ENCODE measurements around the gene TKFC. TPM values are rescaled to one million over a fixed set of nuclear protein-coding genes. Genes with fewer than 3 reads are reported as not detected.
"Not testable (repeated sequence)": the region's sequence is repeated elsewhere in the genome, so short reads cannot be mapped to it uniquely, and the experiment has no call there.

The TKFC gene
- total and polyA plus RNA-seq, 5 donors = 12.7 to 19.0 (median 15.9) TPM

DNA sequence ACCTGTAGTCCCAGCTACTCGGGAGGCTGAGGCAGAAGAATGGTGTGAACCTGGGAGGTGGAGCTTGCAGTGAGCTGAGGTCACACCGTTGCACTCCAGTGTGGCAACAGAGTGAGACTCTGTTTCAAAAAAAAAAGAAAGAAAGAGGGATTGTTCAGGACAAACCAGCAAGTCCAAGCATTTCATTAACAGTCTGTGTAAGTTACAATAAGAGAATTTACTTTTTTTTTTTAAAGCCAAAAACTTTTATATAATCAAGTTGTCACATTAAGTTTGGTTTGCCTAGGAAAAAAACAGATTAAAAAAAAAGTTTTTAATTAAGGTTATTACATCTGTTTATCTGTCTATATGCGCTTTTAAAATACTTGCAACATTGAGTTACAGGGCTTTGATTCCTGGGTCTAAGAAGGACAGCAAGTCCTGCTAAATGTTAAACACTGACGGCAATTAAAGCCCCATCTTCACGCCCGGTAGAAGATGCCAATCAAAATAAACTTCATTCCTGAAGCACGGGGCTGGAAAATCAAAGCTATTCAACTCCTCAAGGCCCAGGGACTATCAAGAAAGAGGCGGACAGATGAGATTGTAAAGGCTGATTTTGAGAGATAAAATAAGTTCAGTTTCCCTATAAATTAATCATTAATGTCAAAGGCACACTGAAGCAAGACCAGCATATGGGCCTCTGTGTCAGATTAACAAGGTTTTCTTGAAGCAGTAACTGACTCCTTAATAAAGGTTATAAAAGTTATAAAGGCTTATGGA, 39.8 kb downstream of the TKFC start:
- Histone ChIP-seq H3K27ac (ENCODE audit: low read length) (no peak overlapping the region), H3K9me3 (ENCODE audit: control insufficient read depth, low read length) (no peaks in the 10 kb centered on the region), H3K27me3 (ENCODE audit: control insufficient read depth, insufficient read depth) (no peaks in the 10 kb centered on the region), H3K4me1 (ENCODE audit: control insufficient read depth, insufficient read depth, low read length) (peaks cover 4% of the 10 kb centered on the region), H3K4me3 (ENCODE audit: low read length) (no peak overlapping the region)
- ATAC-seq (no peak), DNase-seq (no peak)
- intact Hi-C loops (cut with DNase I) = no loop called here
- WGBS = 82% methylated on average over 8 of the region's 8 CpGs

DNA sequence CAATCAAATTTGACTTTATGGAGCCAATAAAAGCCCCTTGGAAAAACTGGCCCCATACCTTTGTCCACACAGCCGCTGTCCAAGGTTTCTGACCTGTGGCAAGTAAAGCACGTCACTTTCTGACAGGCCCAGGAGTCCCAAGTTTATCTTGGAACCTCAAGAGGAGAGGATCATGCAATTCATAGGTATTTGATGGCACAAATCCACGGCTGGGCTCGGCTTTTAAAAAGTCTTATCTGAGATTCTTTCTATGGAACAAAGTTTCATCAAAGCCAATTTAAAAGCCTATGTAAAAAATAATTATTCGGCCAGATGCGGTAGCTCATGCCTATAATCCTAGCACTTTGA, 42.7 kb downstream of the TKFC start:
- Histone ChIP-seq H3K4me3 (ENCODE audit: low read length) (no peak overlapping the region), H3K27ac (ENCODE audit: low read length) (no peak overlapping the region), H3K27me3 (ENCODE audit: control insufficient read depth, insufficient read depth) (no peaks in the 10 kb centered on the region), H3K4me1 (ENCODE audit: control insufficient read depth, insufficient read depth, low read length) (no peaks in the 10 kb centered on the region), H3K9me3 (ENCODE audit: control insufficient read depth, low read length) (no peaks in the 10 kb centered on the region)
- ATAC-seq (no peak), DNase-seq (no peak)
- WGBS = 78% methylated on average over 6 of the region's 6 CpGs
- intact Hi-C loops (cut with DNase I) = no loop called here

- Histone ChIP-seq H3K4me1 (ENCODE audit: control insufficient read depth, insufficient read depth, low read length) (no peaks in the 10 kb centered on the region), H3K4me3 (ENCODE audit: low read length) (no peak overlapping the region), H3K9me3 (ENCODE audit: control insufficient read depth, low read length) (no peaks in the 10 kb centered on the region), H3K27me3 (ENCODE audit: control insufficient read depth, insufficient read depth) (no peaks in the 10 kb centered on the region), H3K27ac (ENCODE audit: low read length) (no peak overlapping the region)
- DNase-seq (no peak), ATAC-seq (no peak)
- WGBS = 97% methylated on average over 6 of the region's 6 CpGs
- intact Hi-C loops (cut with DNase I) = no loop called here
Measured at GRCh38 chr11:61377461-61378160, 44.6 kb downstream of the TKFC start.

DNA sequence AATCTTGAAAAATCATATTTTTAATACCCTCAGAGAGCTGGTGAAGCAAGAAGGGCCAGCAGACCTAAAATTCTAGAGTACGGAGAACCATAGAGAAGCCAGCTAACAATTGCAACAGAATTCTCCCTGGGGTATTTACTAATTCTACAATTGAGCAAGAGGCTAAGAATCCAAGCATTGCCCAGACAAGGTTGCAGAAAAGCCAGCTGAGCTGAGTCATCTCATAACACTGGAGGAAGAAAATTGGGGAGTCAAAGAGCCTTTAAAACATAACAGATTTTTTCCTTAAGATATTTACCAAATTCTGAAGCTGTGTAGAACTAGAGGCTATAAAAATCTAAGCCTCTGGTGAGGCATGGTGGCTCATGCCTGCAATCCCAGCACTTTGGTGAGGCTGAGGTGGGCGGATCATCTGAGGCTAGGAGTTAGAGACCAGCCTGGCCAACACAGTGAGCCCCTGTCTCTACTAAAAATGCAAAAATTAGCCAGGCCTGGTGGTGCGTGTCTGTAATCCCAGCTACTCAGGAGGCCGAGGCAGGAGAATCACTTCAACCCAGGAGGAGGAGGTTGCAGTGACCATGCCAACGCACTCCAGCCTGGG, 45.8 kb downstream of the TKFC start:
- Histone ChIP-seq H3K4me1 (ENCODE audit: control insufficient read depth, insufficient read depth, low read length) (no peaks in the 10 kb centered on the region), H3K27me3 (ENCODE audit: control insufficient read depth, insufficient read depth) (no peaks in the 10 kb centered on the region), H3K9me3 (ENCODE audit: control insufficient read depth, low read length) (no peaks in the 10 kb centered on the region), H3K27ac (ENCODE audit: low read length) (peak overlapping the region; percentile 96), H3K4me3 (ENCODE audit: low read length) (no peak overlapping the region)
- ATAC-seq = peak; percentile 90 to 94
- 73% methylated on average over 5 of the region's 5 CpGs for WGBS
- intact Hi-C loops (cut with DNase I) = no loop called here
- DNase-seq = peak in 1 of 3 donors; percentile 36

DNA sequence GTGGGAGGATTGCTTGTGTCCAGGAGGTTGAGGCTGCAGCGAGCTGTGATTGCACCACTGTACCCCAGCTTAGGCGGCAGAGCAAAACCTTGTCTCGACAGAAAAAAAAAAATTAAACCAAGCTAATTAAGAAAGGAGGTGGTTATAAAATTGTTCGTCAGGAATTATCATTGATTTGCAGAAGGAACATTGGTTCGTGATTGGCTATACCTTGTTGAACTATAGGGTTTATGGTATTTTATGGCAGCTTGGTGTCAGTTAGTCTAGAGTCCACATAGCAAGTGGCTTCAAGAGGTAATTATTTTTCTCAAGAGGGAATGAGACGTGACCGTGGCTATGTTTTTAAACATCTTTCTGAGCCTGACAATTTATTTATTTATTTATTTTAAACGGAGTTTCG, 47.9 kb downstream of the TKFC start:
- Histone ChIP-seq H3K27me3 (ENCODE audit: control insufficient read depth, insufficient read depth) (no peaks in the 10 kb centered on the region), H3K27ac (ENCODE audit: low read length) (no peak overlapping the region), H3K9me3 (ENCODE audit: control insufficient read depth, low read length) (no peaks in the 10 kb centered on the region), H3K4me1 (ENCODE audit: control insufficient read depth, insufficient read depth, low read length) (no peaks in the 10 kb centered on the region), H3K4me3 (ENCODE audit: low read length) (no peak overlapping the region)
- DNase-seq = no peak
- WGBS = 96% methylated on average over 9 of the region's 9 CpGs
- intact Hi-C loops (cut with DNase I) = loop anchor here in 3 of 4 donors (5.0 to 10.0 kb wide), 2 partner anchors 44 to 126 kb away; no protein-coding TSS in a partner anchor
- no peak for ATAC-seq

- DNase-seq; H3K9me3 ChIP-seq (ENCODE audit: control insufficient read depth, low read length); ATAC-seq; H3K4me3 ChIP-seq (ENCODE audit: low read length); H3K27me3 ChIP-seq (ENCODE audit: control insufficient read depth, insufficient read depth); H3K4me1 ChIP-seq (ENCODE audit: control insufficient read depth, insufficient read depth, low read length); H3K27ac ChIP-seq (ENCODE audit: low read length): not testable (repeated sequence)
- intact Hi-C loops (cut with DNase I) = loop anchor here (2.0 to 10.0 kb wide), 3 partner anchors 47 to 129 kb away; no protein-coding TSS in a partner anchor
- 93% methylated on average over 5 of the region's 5 CpGs for WGBS
Measured at GRCh38 chr11:61383859-61384258, 50.8 kb downstream of the TKFC start.

- Histone ChIP-seq H3K27me3 (ENCODE audit: control insufficient read depth, insufficient read depth) (no peaks in the 10 kb centered on the region), H3K9me3 (ENCODE audit: control insufficient read depth, low read length) (no peaks in the 10 kb centered on the region), H3K27ac (ENCODE audit: low read length) (no peak overlapping the region), H3K4me1 (ENCODE audit: control insufficient read depth, insufficient read depth, low read length) (no peaks in the 10 kb centered on the region), H3K4me3 (ENCODE audit: low read length) (no peak overlapping the region)
- WGBS = 84% methylated on average over 15 of the region's 15 CpGs
- no peak for DNase-seq
- intact Hi-C loops (cut with DNase I) = loop anchor here (2.0 to 10.0 kb wide), 3 partner anchors 47 to 130 kb away; no protein-coding TSS in a partner anchor
- ATAC-seq = peak in 1 of 2 donors; percentile 35
Measured at GRCh38 chr11:61384271-61385242, 51.5 kb downstream of the TKFC start.

DNA sequence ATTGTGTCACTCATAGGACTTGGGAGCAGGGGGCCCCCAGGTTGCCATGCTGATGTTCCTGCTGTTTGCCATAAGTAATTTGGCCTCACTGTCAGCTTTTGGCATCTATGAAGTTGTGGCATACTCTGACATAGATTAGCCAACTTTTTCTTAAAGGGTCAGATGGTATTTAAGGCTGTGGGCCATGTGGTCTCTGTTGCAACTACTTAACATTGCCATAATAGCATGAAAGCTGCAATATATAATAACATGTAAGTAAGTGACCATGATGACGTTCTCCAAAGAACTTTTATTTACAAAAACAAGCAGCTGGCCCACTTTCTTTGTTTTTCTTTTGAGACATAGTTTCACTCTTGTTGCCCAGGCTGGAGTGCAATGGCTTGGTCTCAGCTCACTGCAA, 57.1 kb downstream of the TKFC start:
- intact Hi-C loops (cut with DNase I) = no loop called here
- WGBS = 75% methylated on average over 1 of the region's 1 CpG
- ATAC-seq (no peak), DNase-seq (no peak)
- Histone ChIP-seq H3K4me3 (ENCODE audit: low read length) (no peak overlapping the region), H3K27ac (ENCODE audit: low read length) (no peak overlapping the region), H3K27me3 (ENCODE audit: control insufficient read depth, insufficient read depth) (no peaks in the 10 kb centered on the region), H3K4me1 (ENCODE audit: control insufficient read depth, insufficient read depth, low read length) (no peaks in the 10 kb centered on the region), H3K9me3 (ENCODE audit: control insufficient read depth, low read length) (no peaks in the 10 kb centered on the region)

- Histone ChIP-seq H3K9me3 (ENCODE audit: control insufficient read depth, low read length) (no peaks in the 10 kb centered on the region), H3K4me1 (ENCODE audit: control insufficient read depth, insufficient read depth, low read length) (no peaks in the 10 kb centered on the region), H3K27me3 (ENCODE audit: control insufficient read depth, insufficient read depth) (no peaks in the 10 kb centered on the region), H3K27ac (ENCODE audit: low read length) (no peak overlapping the region), H3K4me3 (ENCODE audit: low read length) (peak overlapping the region; percentile 78)
- DNase-seq (no peak), ATAC-seq (peak; percentile 13 to 21)
- WGBS = 2% methylated on average over 15 of the region's 15 CpGs
- intact Hi-C loops (cut with DNase I) = no loop called here
Measured at GRCh38 chr11:61392981-61393595, 60.1 kb downstream of the TKFC start.

Measured in right cardiac atrium (tissue), 5 donors.